Panc1 (cell line): ENCODE results near the gene HOXA4. TPM values are rescaled to one million over a fixed set of nuclear protein-coding genes. Genes with fewer than 3 reads are reported as not detected.

ENCODE experiments used
- ATAC-seq: fragments of 200-7000 bp; cut with Tn5 transposase; 2 replicates; pipeline ENCODE4 v1.9.1; 2020; ENCODE audit warnings: mild to moderate bottlenecking, moderate library complexity
- BruUV-seq: library from RNA; stranded (reverse); fragments of 400-500 nt; replicated peaks from 2 replicates; lab custom pipeline; 2021; lab: Mats Ljungman, UMichigan
- CTCF ChIA-PET: fragments of 300-600 bp; sonication (Branson Sonifier 250); formaldehyde crosslinking; loops from one replicate; lab custom pipeline; 2022; ENCODE audit warnings: antibody characterized with exemption; lab: Charles Lee
- POLR2A ChIA-PET: fragments of 300-600 bp; sonication (Branson Sonifier 250); formaldehyde crosslinking; loops from one replicate; lab custom pipeline; 2022; ENCODE audit warnings: antibody characterized with exemption; lab: Charles Lee
- DNase-seq: peaks from one replicate; pipeline ENCODE4 v3.0.0-alpha.2; 2010; ENCODE audit warnings: low read depth, low spot score
- H3K27ac ChIP-seq: 2 replicates; pipeline ENCODE4 v1.5.1; 2011; ENCODE audit warnings: mild to moderate bottlenecking, low read length, inconsistent platforms
- H3K27me3 ChIP-seq: fragments of 200-500 bp; sonication (Bioruptor generic); 2 replicates; pipeline ENCODE4 v1.6.0; 2014; ENCODE audit warnings: low read length, inconsistent platforms; ENCODE audit not compliant: control insufficient read depth, insufficient read depth
- H3K36me3 ChIP-seq: fragments of 200-500 bp; sonication (Bioruptor generic); 2 replicates; pipeline ENCODE4 v1.5.1; 2014; ENCODE audit warnings: inconsistent platforms, mild to moderate bottlenecking, low read length, moderate library complexity; ENCODE audit not compliant: control insufficient read depth, insufficient read depth
- H3K4me1 ChIP-seq: 2 replicates; pipeline ENCODE4 v1.5.1; 2011; ENCODE audit warnings: inconsistent platforms, mild to moderate bottlenecking, low read length, moderate library complexity; ENCODE audit not compliant: control insufficient read depth, insufficient read depth
- H3K4me3 ChIP-seq, 2 experiments: 2 replicates each; pipeline ENCODE4 v1.5.1; 2011 to 2012; ENCODE audit warnings: low read depth in 2 of 2, low read length in 2 of 2, mild to moderate bottlenecking in 2 of 2, inconsistent platforms in 1 of 2, moderate library complexity in 1 of 2
- H3K9me3 ChIP-seq: fragments of 200-500 bp; sonication (Bioruptor generic); 2 replicates; pipeline ENCODE4 v1.5.1; 2014; ENCODE audit warnings: low read depth, mild to moderate bottlenecking, inconsistent platforms, low read length, moderate library complexity; ENCODE audit not compliant: control insufficient read depth, insufficient read depth
- CTCF ChIP-seq: fragments of 450-650 bp; IDR thresholded peaks from 2 replicates; pipeline ENCODE4 v1.5.1; 2017; ENCODE audit warnings: mild to moderate bottlenecking
- POLR2AphosphoS5 ChIP-seq: IDR thresholded peaks from 2 replicates; pipeline ENCODE4 v1.6.1; 2012; ENCODE audit warnings: mild to moderate bottlenecking, low read depth, low read length, moderate library complexity
- REST ChIP-seq, 2 experiments: IDR thresholded peaks; 2 replicates each; pipeline ENCODE4 v1.6.1; 2011 to 2012; ENCODE audit warnings: low read depth in 2 of 2, control low read depth in 1 of 2, low read length in 1 of 2, mild to moderate bottlenecking in 1 of 2, moderate library complexity in 1 of 2; ENCODE audit not compliant: insufficient read depth in 1 of 2
- SIN3A ChIP-seq: IDR thresholded peaks from 2 replicates; pipeline ENCODE4 v1.6.1; 2012; ENCODE audit warnings: low read depth, mild to moderate bottlenecking, low read length, moderate library complexity, borderline replicate concordance; ENCODE audit not compliant: insufficient read depth
- TCF7L2 ChIP-seq: IDR thresholded peaks from 2 replicates; pipeline ENCODE4 v1.6.1; 2011; ENCODE audit warnings: mild to moderate bottlenecking, low read depth, low read length, inconsistent platforms
- in situ Hi-C: cut with HindIII; loops from 2 replicates; pipeline ENCODE4 v1.10.0; 2016; ENCODE audit warnings: low sequenced_read_pairs, low pct_unique_long_range_greater_than_20kb
- intact Hi-C: fragments of 100-400 bp; cut with micrococcal nuclease; formaldehyde crosslinking; loops from one replicate; pipeline ENCODE4 v1.10.0; 2022; ENCODE audit not compliant: unreplicated experiment
- total RNA-seq: library from RNA; stranded (reverse); gene quantifications from one replicate; pipeline ENCODE4 v1.2.1, GENCODE V29; 2021; ENCODE audit not compliant: unreplicated experiment

The HOXA4 gene
- total RNA-seq, 1 experiment from 2014 or later: 0.39 TPM

GRCh38 chr7:27091941-27092818 lies 38.4 kb downstream of the HOXA4 start:
- ChIA-PET CTCF (interaction anchor here (0.6 to 1.5 kb wide), 3 partner anchors 16 to 231 kb away, joined by 3 to 8 read pairs (median 7); no protein-coding TSS in a partner anchor), POLR2A (interaction anchor here (1.0 kb wide), 1 partner anchor 22 kb away, joined by 3 read pairs; no protein-coding TSS in a partner anchor)
- H3K9me3 ChIP-seq: no peaks in the 10 kb centered on the region
- H3K36me3 ChIP-seq: no peaks in the 10 kb centered on the region
- H3K4me1 ChIP-seq: peaks cover 51% of the 10 kb centered on the region
- no TSS peak for BruUV-seq
- ATAC-seq (no peak), DNase-seq (no peak)
- H3K27ac ChIP-seq: peak overlapping the region; percentile 71
- TF ChIP-seq CTCF (no peak), TCF7L2 (no peak), POLR2AphosphoS5 (no peak), REST (IDR thresholded peaks at IDR 0.05; ENCODE audit: insufficient read depth in 1 of 2, low read depth in 2 of 2, low read length in 1 of 2) (no peak), SIN3A (no peak)
- H3K4me3 ChIP-seq: no peak overlapping the region
- in situ Hi-C loops (no loop called here), intact Hi-C loops (loop anchor here (10.0 kb wide), 1 partner anchor 57 kb away; no protein-coding TSS in a partner anchor)
- no peaks in the 10 kb centered on the region for H3K27me3 ChIP-seq

GRCh38 chr7:27091105-27091504 lies 39.5 kb downstream of the HOXA4 start:
- ATAC-seq: no peak
- TF ChIP-seq REST (IDR thresholded peaks at IDR 0.05; ENCODE audit: insufficient read depth in 1 of 2, low read depth in 2 of 2, low read length in 1 of 2) (no peak), TCF7L2 (0 out of 2 replicates have a peak, but pooled peaks have one; percentile 45)
- Histone ChIP-seq H3K4me3 (no peak overlapping the region), H3K36me3 (no peaks in the 10 kb centered on the region), H3K9me3 (no peaks in the 10 kb centered on the region), H3K27me3 (no peaks in the 10 kb centered on the region), H3K27ac (peak overlapping the region; percentile 71), H3K4me1 (peaks cover 51% of the 10 kb centered on the region)
- no peak for DNase-seq
- no TSS peak for BruUV-seq
- in situ Hi-C loops: no loop called here
- ChIA-PET CTCF (no interaction called here), POLR2A (no interaction called here)
- intact Hi-C loops: loop anchor here (10.0 kb wide), 1 partner anchor 56 kb away; no protein-coding TSS in a partner anchor
